ENCODE measurements around the gene PXDN. TPM values are rescaled to one million over a fixed set of nuclear protein-coding genes. Genes with fewer than 3 reads are reported as not detected.
A peak's percentile ranks its signal among the peaks of the same experiment; 100 is the strongest.

Gene PXDN
- total and polyA plus RNA-seq, 2 of the 4 experiments (the other 2 are of a cell fraction): 153 to 332 TPM

- Histone ChIP-seq H4K8ac (ENCODE audit: low read depth in 2 of 2, low read length in 2 of 2) (no peak overlapping the region), H3K9ac (ENCODE audit: low read depth, low read length) (no peak overlapping the region), H3K56ac (ENCODE audit: extremely low read depth, insufficient read depth, low read length) (no peak overlapping the region), H2BK5ac (ENCODE audit: low read depth, low read length, poor library complexity, severe bottlenecking) (peak overlapping the region; percentile 37), H3K14ac (replicated peaks; ENCODE audit: low read depth, low read length) (no peak overlapping the region), H4K5ac (ENCODE audit: low read depth, low read length) (no peak overlapping the region), H3K4me1 (ENCODE audit: control insufficient read depth, insufficient read depth, low read length) (peaks cover 16% of the 10 kb centered on the region), H2AK9ac (replicated peaks; ENCODE audit: low read depth, low read length, poor library complexity) (no peak overlapping the region), H3K4me2 (ENCODE audit: low read depth, low read length) (no peak overlapping the region), H4K20me1 (ENCODE audit: insufficient read depth, low read length) (peaks cover 24% of the 10 kb centered on the region), H2BK120ac (ENCODE audit: low read depth, low read length) (no peak overlapping the region), H2AFZ (replicated peaks; ENCODE audit: low read length, poor library complexity) (no peak overlapping the region), H3K9me1 (ENCODE audit: insufficient read depth, low read length) (peaks cover 29% of the 10 kb centered on the region), H3K4ac (ENCODE audit: low read depth, low read length) (no peak overlapping the region), H3K36me3 (ENCODE audit: control insufficient read depth, insufficient read depth, low read length) (peaks cover 79% of the 10 kb centered on the region), H4K91ac (ENCODE audit: insufficient read depth, low read depth, low read length) (no peak overlapping the region), H3K9me3 (ENCODE audit: control insufficient read depth, insufficient read depth, low read length) (no peaks in the 10 kb centered on the region), H3K27me3 (ENCODE audit: control insufficient read depth, insufficient read depth, low read length) (no peaks in the 10 kb centered on the region), H2BK15ac (ENCODE audit: low read depth, low read length) (no peak overlapping the region), H3K23ac (ENCODE audit: low read depth, low read length) (no peak overlapping the region), H3K18ac (ENCODE audit: low read depth, low read length) (no peak overlapping the region), H3K79me1 (ENCODE audit: low read depth in 1 of 2, low read length in 2 of 2) (peaks cover 38 to 82% of the 10 kb centered on the region in 2 experiments), H3K27ac (ENCODE audit: insufficient read depth, low read length) (no peak overlapping the region), H2AK5ac (ENCODE audit: low read depth, low read length) (no peak overlapping the region), H3K4me3 (ENCODE audit: insufficient read depth, low read depth, low read length) (no peak overlapping the region), H2BK20ac (ENCODE audit: low read depth, low read length) (no peak overlapping the region)
- no TSS peak for BruUV-seq (replicated peaks)
- dilution Hi-C loops (cut with HindIII; ENCODE audit: low sequenced_read_pairs, unreplicated experiment): no loop called here
- POLR2A ChIA-PET (ENCODE audit: unreplicated experiment): no interaction called here
- intact Hi-C loops (cut with micrococcal nuclease): no loop called here
- in situ Hi-C loops (cut with MboI; ENCODE audit: low sequenced_read_pairs): no loop called here
- CTCF ChIA-PET: no interaction called here
- ATAC-seq (ENCODE audit: low read depth): no peak
- no peak for DNase-seq
- no CpG with 5 or more reads among the region's 1 CpG for WGBS, 2 experiments (ENCODE audit: extremely low coverage in 2 of 2, insufficient read length in 1 of 2)
- TF ChIP-seq CHD1 (IDR thresholded peaks at IDR 0.05; ENCODE audit: low read depth, low read length) (no peak), CEBPB (IDR thresholded peaks at IDR 0.05; ENCODE audit: low read depth, low read length) (0 out of 2 replicates have a peak, but pooled peaks have one; percentile 44)
Observed at GRCh38 chr2:1683297-1683696, 61.0 kb downstream of the PXDN start.
